Transverse colon (tissue), 4 donors: ENCODE data around the gene FAM43B.

Source experiments
- EP300 ChIP-seq: sonication (generic); formaldehyde crosslinking; IDR thresholded peaks from one replicate; pipeline ENCODE4 v1.6.1; 2017; ENCODE audit warnings: antibody characterized with exemption, low read depth
- POLR2A ChIP-seq: fragments of 450-650 bp; IDR thresholded peaks from one replicate; pipeline ENCODE4 v1.6.1; 2016; ENCODE audit warnings: antibody characterized with exemption, mild to moderate bottlenecking, moderate library complexity
- POLR2AphosphoS5 ChIP-seq, 3 donors: sonication (generic); formaldehyde crosslinking; IDR thresholded peaks; one replicate each; pipeline ENCODE4 v1.6.1; 2016; ENCODE audit warnings: antibody characterized with exemption in 3 of 3
- TF ChIP-seq, protein P1 (sequence below), 5 experiments: fragments of 200-600 bp in 3 of 5; fragments of 450-650 bp in 2 of 5; sonication (generic) in 3 of 5; IDR thresholded peaks; 1 replicate in 2 of 5; 2 replicates in 3 of 5; pipeline ENCODE4 v1.5.1; 2016 to 2017; ENCODE audit warnings: antibody characterized with exemption in 5 of 5, inconsistent platforms in 3 of 5, mild to moderate bottlenecking in 2 of 5, moderate library complexity in 1 of 5

DNA sequence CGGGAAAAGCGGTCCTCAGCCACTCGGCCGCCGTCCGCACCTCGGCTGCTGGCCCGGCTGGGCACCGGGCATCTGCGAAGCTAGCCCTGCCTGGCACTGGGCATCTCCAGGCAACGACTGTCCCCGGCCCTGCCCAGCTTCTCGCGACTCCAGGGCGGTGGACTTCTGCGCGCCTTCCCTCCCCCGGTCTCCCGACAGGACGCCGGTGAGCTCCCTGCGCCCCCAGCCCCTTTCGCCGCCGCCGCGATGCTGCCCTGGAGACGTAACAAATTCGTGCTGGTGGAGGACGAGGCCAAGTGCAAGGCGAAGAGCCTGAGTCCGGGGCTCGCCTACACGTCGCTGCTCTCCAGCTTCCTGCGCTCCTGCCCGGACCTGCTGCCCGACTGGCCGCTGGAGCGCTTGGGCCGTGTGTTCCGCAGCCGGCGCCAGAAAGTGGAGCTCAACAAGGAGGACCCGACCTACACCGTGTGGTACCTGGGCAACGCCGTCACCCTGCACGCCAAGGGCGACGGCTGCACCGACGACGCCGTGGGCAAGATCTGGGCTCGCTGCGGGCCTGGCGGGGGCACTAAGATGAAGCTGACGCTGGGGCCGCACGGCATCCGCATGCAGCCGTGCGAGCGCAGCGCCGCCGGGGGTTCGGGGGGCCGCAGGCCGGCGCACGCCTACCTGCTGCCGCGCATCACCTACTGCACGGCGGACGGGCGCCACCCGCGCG is 514 bp downstream of the FAM43B start:
- TF ChIP-seq, protein P1, sequence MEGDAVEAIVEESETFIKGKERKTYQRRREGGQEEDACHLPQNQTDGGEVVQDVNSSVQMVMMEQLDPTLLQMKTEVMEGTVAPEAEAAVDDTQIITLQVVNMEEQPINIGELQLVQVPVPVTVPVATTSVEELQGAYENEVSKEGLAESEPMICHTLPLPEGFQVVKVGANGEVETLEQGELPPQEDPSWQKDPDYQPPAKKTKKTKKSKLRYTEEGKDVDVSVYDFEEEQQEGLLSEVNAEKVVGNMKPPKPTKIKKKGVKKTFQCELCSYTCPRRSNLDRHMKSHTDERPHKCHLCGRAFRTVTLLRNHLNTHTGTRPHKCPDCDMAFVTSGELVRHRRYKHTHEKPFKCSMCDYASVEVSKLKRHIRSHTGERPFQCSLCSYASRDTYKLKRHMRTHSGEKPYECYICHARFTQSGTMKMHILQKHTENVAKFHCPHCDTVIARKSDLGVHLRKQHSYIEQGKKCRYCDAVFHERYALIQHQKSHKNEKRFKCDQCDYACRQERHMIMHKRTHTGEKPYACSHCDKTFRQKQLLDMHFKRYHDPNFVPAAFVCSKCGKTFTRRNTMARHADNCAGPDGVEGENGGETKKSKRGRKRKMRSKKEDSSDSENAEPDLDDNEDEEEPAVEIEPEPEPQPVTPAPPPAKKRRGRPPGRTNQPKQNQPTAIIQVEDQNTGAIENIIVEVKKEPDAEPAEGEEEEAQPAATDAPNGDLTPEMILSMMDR (IDR thresholded peaks at IDR 0.05): no peak
- TF ChIP-seq POLR2A: no peak
- TF ChIP-seq POLR2AphosphoS5 (IDR thresholded peaks at IDR 0.05): no peak
- no peak for TF ChIP-seq EP300
